ENCODE measurements around the gene PRDM16. TPM values are rescaled to one million over a fixed set of nuclear protein-coding genes. Genes with fewer than 3 reads are reported as not detected.

The PRDM16 gene
- total and polyA plus RNA-seq, 2 donors (not counting 1 experiment from before 2014, with no cell fraction given): 0.03 to 0.12 TPM

DNA sequence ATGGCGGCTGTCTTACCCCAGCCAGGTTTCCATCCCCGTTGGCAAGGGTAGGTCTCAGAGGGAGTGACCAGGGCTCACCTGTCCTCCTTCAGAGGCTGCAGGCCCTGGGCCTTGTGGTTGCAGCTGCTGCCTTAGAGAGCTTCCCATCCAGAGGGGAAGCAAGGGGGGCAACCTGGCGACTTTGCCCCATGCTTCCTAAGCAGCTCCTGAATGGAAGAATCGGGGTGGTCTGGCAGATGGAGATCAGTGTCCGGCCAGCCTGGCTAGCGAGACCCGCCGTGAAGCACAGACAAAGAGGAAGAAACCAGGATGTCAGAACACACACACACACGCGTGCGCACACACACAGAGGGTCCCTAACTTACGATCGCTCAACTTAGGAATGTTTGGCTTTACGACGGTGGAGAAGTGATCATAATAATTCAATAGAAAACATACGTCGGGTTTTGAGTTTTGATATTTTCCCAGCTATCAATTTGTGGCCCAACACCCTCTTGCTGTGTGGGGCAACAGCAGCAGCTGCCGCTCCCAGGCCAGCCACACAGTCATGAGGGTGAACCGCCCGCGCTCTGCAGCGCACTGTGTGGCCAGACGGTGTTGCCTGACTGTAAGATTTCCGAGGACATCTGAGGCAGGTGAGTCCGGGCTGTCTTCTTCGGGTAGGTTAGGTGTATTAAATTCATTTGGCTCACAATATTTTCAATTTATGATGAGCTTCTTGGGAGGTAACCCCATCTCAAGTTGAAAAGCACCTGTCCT lies 272.4 kb downstream of the PRDM16 start:
- no peaks in the 10 kb centered on the region for H3K36me3 ChIP-seq (replicated peaks in 1 of 2; ENCODE audit: control extremely low read depth in 1 of 2, control insufficient read depth in 1 of 2, extremely low read depth in 1 of 2, insufficient read depth in 2 of 2, low read length in 1 of 2)
- intact Hi-C loops (cut with micrococcal nuclease): no loop called here
- no peak overlapping the region for H3K4me3 ChIP-seq (ENCODE audit: control extremely low read depth in 1 of 5, extremely low read depth in 1 of 5, insufficient read depth in 1 of 5, low read depth in 2 of 5, low read length in 4 of 5)
- POLR2A ChIA-PET: no interaction called here
- no peaks in the 10 kb centered on the region for H3K79me2 ChIP-seq (ENCODE audit: control insufficient read depth, insufficient read depth, low read length)
- H3K9me3 ChIP-seq (ENCODE audit: control extremely low read depth in 1 of 3, control insufficient read depth in 2 of 3, insufficient read depth in 1 of 3, low read length in 2 of 3): peaks cover 0 to 68% (median 13%) of the 10 kb centered on the region in 3 donors
- H3K27ac Mint-ChIP-seq: no peak overlapping the region
- no peak overlapping the region for H3K9ac ChIP-seq (ENCODE audit: low read length)
- H3K27me3 Mint-ChIP-seq: no peaks in the 10 kb centered on the region
- no peak overlapping the region for H3K4me2 ChIP-seq (replicated peaks; ENCODE audit: low read depth, low read length, poor library complexity, severe bottlenecking)
- H2AFZ ChIP-seq (ENCODE audit: insufficient read depth, low read depth, low read length, poor library complexity, severe bottlenecking): no peak overlapping the region
- no peak overlapping the region for H3K27ac ChIP-seq (ENCODE audit: low read length in 2 of 2)
- no peak overlapping the region for H3K4me3 Mint-ChIP-seq
- TF ChIP-seq, protein P1, sequence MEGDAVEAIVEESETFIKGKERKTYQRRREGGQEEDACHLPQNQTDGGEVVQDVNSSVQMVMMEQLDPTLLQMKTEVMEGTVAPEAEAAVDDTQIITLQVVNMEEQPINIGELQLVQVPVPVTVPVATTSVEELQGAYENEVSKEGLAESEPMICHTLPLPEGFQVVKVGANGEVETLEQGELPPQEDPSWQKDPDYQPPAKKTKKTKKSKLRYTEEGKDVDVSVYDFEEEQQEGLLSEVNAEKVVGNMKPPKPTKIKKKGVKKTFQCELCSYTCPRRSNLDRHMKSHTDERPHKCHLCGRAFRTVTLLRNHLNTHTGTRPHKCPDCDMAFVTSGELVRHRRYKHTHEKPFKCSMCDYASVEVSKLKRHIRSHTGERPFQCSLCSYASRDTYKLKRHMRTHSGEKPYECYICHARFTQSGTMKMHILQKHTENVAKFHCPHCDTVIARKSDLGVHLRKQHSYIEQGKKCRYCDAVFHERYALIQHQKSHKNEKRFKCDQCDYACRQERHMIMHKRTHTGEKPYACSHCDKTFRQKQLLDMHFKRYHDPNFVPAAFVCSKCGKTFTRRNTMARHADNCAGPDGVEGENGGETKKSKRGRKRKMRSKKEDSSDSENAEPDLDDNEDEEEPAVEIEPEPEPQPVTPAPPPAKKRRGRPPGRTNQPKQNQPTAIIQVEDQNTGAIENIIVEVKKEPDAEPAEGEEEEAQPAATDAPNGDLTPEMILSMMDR (IDR thresholded peaks at IDR 0.05): no peak
- no peak for TF ChIP-seq EZH2 (IDR thresholded peaks at IDR 0.05; ENCODE audit: borderline replicate concordance, insufficient read depth, low read depth, low read length, poor library complexity, severe bottlenecking)
- 96% methylated on average over 20 of the region's 26 CpGs for WGBS (ENCODE audit: insufficient coverage)
- CTCF ChIA-PET: no interaction called here
- H4K20me1 ChIP-seq (ENCODE audit: control insufficient read depth, insufficient read depth, low read length, poor library complexity, severe bottlenecking): no peaks in the 10 kb centered on the region
- peaks cover 6% of the 10 kb centered on the region for H3K9me3 Mint-ChIP-seq (ENCODE audit: insufficient read depth)
- H3K4me1 Mint-ChIP-seq: no peaks in the 10 kb centered on the region
- ATAC-seq (ENCODE audit: low read depth): no peak
- DNase-seq: no peak
- no peaks in the 10 kb centered on the region for H3K27me3 ChIP-seq (replicated peaks in 1 of 4; ENCODE audit: control extremely low read depth in 1 of 4, control insufficient read depth in 3 of 4, insufficient read depth in 4 of 4, low read length in 3 of 4)
- no peaks in the 10 kb centered on the region for H3K4me1 ChIP-seq (ENCODE audit: control insufficient read depth in 2 of 2, insufficient read depth in 2 of 2, low read length in 2 of 2)

DNA sequence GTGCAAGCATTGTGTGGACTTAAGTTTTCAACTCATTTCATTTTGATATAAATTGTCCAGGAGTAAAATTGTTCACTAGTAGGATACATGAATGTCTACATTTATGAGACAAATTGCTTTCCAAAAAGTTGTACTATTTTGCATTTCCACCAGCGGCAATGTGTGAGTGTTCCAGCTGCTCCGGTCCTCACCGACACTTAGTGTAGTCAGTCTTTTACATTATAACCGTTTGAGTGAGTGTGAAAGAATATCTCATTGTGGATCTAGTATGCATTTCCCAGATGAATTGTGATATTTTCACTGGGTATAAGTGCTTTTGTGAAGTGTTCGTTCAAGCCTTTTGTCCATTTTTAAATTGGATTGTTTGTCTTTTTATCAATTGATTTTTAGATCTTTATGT lies 274.0 kb downstream of the PRDM16 start:
- no peaks in the 10 kb centered on the region for H3K4me1 ChIP-seq (ENCODE audit: control insufficient read depth in 2 of 2, insufficient read depth in 2 of 2, low read length in 2 of 2)
- H4K20me1 ChIP-seq (ENCODE audit: control insufficient read depth, insufficient read depth, low read length, poor library complexity, severe bottlenecking): no peaks in the 10 kb centered on the region
- TF ChIP-seq, protein P1 (IDR thresholded peaks at IDR 0.05): no peak
- H3K4me1 Mint-ChIP-seq: no peaks in the 10 kb centered on the region
- H3K36me3 ChIP-seq (replicated peaks in 1 of 2; ENCODE audit: control extremely low read depth in 1 of 2, control insufficient read depth in 1 of 2, extremely low read depth in 1 of 2, insufficient read depth in 2 of 2, low read length in 1 of 2): no peaks in the 10 kb centered on the region
- no peak overlapping the region for H3K4me3 ChIP-seq (ENCODE audit: control extremely low read depth in 1 of 5, extremely low read depth in 1 of 5, insufficient read depth in 1 of 5, low read depth in 2 of 5, low read length in 4 of 5)
- no peaks in the 10 kb centered on the region for H3K79me2 ChIP-seq (ENCODE audit: control insufficient read depth, insufficient read depth, low read length)
- H3K9ac ChIP-seq (ENCODE audit: low read length): no peak overlapping the region
- DNase-seq: no peak
- H3K27ac ChIP-seq (ENCODE audit: low read length in 2 of 2): no peak overlapping the region
- WGBS (ENCODE audit: insufficient coverage): 92% methylated on average over 4 of the region's 5 CpGs
- no peaks in the 10 kb centered on the region for H3K27me3 Mint-ChIP-seq
- intact Hi-C loops (cut with micrococcal nuclease): no loop called here
- peaks cover 6% of the 10 kb centered on the region for H3K9me3 Mint-ChIP-seq (ENCODE audit: insufficient read depth)
- H3K9me3 ChIP-seq (ENCODE audit: control extremely low read depth in 1 of 3, control insufficient read depth in 2 of 3, insufficient read depth in 1 of 3, low read length in 2 of 3): peaks cover 0 to 65% (median 13%) of the 10 kb centered on the region in 3 donors
- ChIA-PET CTCF (no interaction called here), POLR2A (no interaction called here)
- no peak overlapping the region for H3K4me3 Mint-ChIP-seq
- no peak overlapping the region for H3K4me2 ChIP-seq (replicated peaks; ENCODE audit: low read depth, low read length, poor library complexity, severe bottlenecking)
- no peak for ATAC-seq (ENCODE audit: low read depth)
- no peak overlapping the region for H3K27ac Mint-ChIP-seq
- H2AFZ ChIP-seq (ENCODE audit: insufficient read depth, low read depth, low read length, poor library complexity, severe bottlenecking): no peak overlapping the region
- no peaks in the 10 kb centered on the region for H3K27me3 ChIP-seq (replicated peaks in 1 of 4; ENCODE audit: control extremely low read depth in 1 of 4, control insufficient read depth in 3 of 4, insufficient read depth in 4 of 4, low read length in 3 of 4)
